Lung (tissue), 12 donors: Measurements from ENCODE around the gene SIMC1. TPM values are rescaled to one million over a fixed set of nuclear protein-coding genes. Genes with fewer than 3 reads are reported as not detected.

Experiments
- ATAC-seq: fragments of 200-7000 bp; cut with Tn5 transposase; one replicate; pipeline ENCODE4 v1.9.1; 2020; ENCODE audit warnings: moderate number of reproducible peaks; ENCODE audit not compliant: insufficient read depth, low FRiP score
- DNase-seq, 3 donors: peaks; one replicate each; pipeline ENCODE4 v3.0.0-alpha.2; 2013 to 2017
- H3K27ac ChIP-seq, 2 donors: one replicate each; pipeline ENCODE4 v1.5.1; 2013; ENCODE audit warnings: mild to moderate bottlenecking in 2 of 2, moderate library complexity in 2 of 2, control low read depth in 1 of 2, inconsistent platforms in 1 of 2, low read depth in 1 of 2, low read length in 1 of 2
- H3K27me3 ChIP-seq, 3 donors: one replicate each; pipeline ENCODE4 v1.5.1; 2013; ENCODE audit warnings: low read length in 2 of 3; ENCODE audit not compliant: control insufficient read depth in 3 of 3, insufficient read depth in 3 of 3
- H3K36me3 ChIP-seq, 4 donors: one replicate each; pipeline ENCODE4 v1.5.1; 2013; ENCODE audit warnings: low read length in 4 of 4, mild to moderate bottlenecking in 1 of 4, moderate library complexity in 1 of 4; ENCODE audit not compliant: control insufficient read depth in 4 of 4, insufficient read depth in 4 of 4
- H3K4me1 ChIP-seq, 5 donors: one replicate each; pipeline ENCODE4 v1.5.1; 2013; ENCODE audit warnings: low read length in 5 of 5, mild to moderate bottlenecking in 2 of 5, moderate library complexity in 1 of 5; ENCODE audit not compliant: control insufficient read depth in 5 of 5, insufficient read depth in 5 of 5
- H3K4me3 ChIP-seq: one replicate; pipeline ENCODE4 v1.5.1; 2013; ENCODE audit warnings: mild to moderate bottlenecking, control low read depth, moderate library complexity
- H3K9ac ChIP-seq, 2 donors: one replicate each; pipeline ENCODE4 v1.5.1; 2013; ENCODE audit warnings: low read length in 2 of 2, control low read depth in 1 of 2; ENCODE audit not compliant: insufficient read depth in 1 of 2
- H3K9me3 ChIP-seq, 4 donors: one replicate each; pipeline ENCODE4 v1.5.1; 2013; ENCODE audit warnings: low read length in 3 of 4, mild to moderate bottlenecking in 1 of 4, moderate library complexity in 1 of 4; ENCODE audit not compliant: control insufficient read depth in 4 of 4, insufficient read depth in 3 of 4
- WGBS, 2 donors: extraction: QIAGEN DNeasy Blood & Tissue Kit; methylation state at CpG; one replicate each; pipeline ENCODE4 v1.1.7; 2013; 5-methylcytosine and 5-hydroxymethylcytosine counted together
- polyA plus RNA-seq, 2 donors: library from polyadenylated mRNA; stranded (reverse); fragments of 200-250 nt; gene quantifications; one replicate each; pipeline ENCODE4 v1.2.1, GENCODE V29; 2013
- total RNA-seq, 2 donors: library from RNA; depleted of rRNA in 1 of 2; stranded (reverse); fragments of >200 nt in 1 of 2; gene quantifications; one replicate each; pipeline ENCODE4 v1.2.1, GENCODE V29; 2014 to 2021
- TF ChIP-seq, protein P1 (sequence below): IDR thresholded peaks from 2 replicates; pipeline ENCODE4 v1.5.1; 2012; ENCODE audit warnings: mild to moderate bottlenecking; ENCODE audit errors: control extremely low read depth, extremely low read depth
- donor health status: control.
- donor health status: control.
- donor health status: Bipolar disorder and iron deficiency.
- donor health status: healthy.
- donor health status: DM: yes; HTN: yes; CAD: no.

The SIMC1 gene
- total and polyA plus RNA-seq, 4 donors, result 3.7 to 20.9 (median 8.7) TPM

GRCh38 chr5:176369934-176370711 lies 131.9 kb downstream of the SIMC1 start:
- Histone ChIP-seq H3K9me3 (no peaks in the 10 kb centered on the region), H3K27me3 (no peaks in the 10 kb centered on the region), H3K27ac (no peak overlapping the region), H3K4me1 (peaks cover 4 to 12% (median 5%) of the 10 kb centered on the region in 5 donors), H3K36me3 (peaks cover 0 to 30% (median 8%) of the 10 kb centered on the region in 4 donors), H3K4me3 (no peak overlapping the region), H3K9ac (no peak overlapping the region)
- TF ChIP-seq, protein P1, sequence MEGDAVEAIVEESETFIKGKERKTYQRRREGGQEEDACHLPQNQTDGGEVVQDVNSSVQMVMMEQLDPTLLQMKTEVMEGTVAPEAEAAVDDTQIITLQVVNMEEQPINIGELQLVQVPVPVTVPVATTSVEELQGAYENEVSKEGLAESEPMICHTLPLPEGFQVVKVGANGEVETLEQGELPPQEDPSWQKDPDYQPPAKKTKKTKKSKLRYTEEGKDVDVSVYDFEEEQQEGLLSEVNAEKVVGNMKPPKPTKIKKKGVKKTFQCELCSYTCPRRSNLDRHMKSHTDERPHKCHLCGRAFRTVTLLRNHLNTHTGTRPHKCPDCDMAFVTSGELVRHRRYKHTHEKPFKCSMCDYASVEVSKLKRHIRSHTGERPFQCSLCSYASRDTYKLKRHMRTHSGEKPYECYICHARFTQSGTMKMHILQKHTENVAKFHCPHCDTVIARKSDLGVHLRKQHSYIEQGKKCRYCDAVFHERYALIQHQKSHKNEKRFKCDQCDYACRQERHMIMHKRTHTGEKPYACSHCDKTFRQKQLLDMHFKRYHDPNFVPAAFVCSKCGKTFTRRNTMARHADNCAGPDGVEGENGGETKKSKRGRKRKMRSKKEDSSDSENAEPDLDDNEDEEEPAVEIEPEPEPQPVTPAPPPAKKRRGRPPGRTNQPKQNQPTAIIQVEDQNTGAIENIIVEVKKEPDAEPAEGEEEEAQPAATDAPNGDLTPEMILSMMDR, result no peak
- 91 to 92% methylated on average over 8 of the region's 8 CpGs for WGBS, 2 donors
- ATAC-seq (no peak), DNase-seq (no peak)

- H3K9me3 ChIP-seq, result no peaks in the 10 kb centered on the region
- peaks cover 0 to 12% (median 4%) of the 10 kb centered on the region in 5 donors for H3K4me1 ChIP-seq
- H3K4me3 ChIP-seq, result no peak overlapping the region
- ATAC-seq, result no peak
- H3K27ac ChIP-seq, result peak overlapping the region in 1 of 2 donors; percentile 11
- DNase-seq, result no peak
- TF ChIP-seq, protein P1, result no peak
- WGBS, 2 donors, result 91 to 92% methylated on average over 13 of the region's 13 CpGs
- peaks cover 0 to 33% (median 8%) of the 10 kb centered on the region in 4 donors for H3K36me3 ChIP-seq
- no peak overlapping the region for H3K9ac ChIP-seq
- no peaks in the 10 kb centered on the region for H3K27me3 ChIP-seq
These were observed 133.7 kb downstream of the SIMC1 start for GRCh38 chr5:176371621-176372539.

GRCh38 chr5:176373100-176373818 lies 135.0 kb downstream of the SIMC1 start:
- DNase-seq, result peak; percentile 51 to 69 (median 58)
- TF ChIP-seq, protein P1, result no peak
- no peak for ATAC-seq
- WGBS, 2 donors, result 69% methylated on average over 7 of the region's 7 CpGs
- Histone ChIP-seq H3K27me3 (no peaks in the 10 kb centered on the region), H3K27ac (no peak overlapping the region), H3K9ac (no peak overlapping the region), H3K4me1 (peaks cover 0 to 12% (median 4%) of the 10 kb centered on the region in 5 donors), H3K36me3 (peaks cover under 1 to 27% (median 7%) of the 10 kb centered on the region in 4 donors), H3K9me3 (no peaks in the 10 kb centered on the region), H3K4me3 (no peak overlapping the region)
